Thyroid gland (tissue), 4 donors: ENCODE results near the gene GRIA4. TPM values are rescaled to one million over a fixed set of nuclear protein-coding genes. Genes with fewer than 3 reads are reported as not detected.

Experiments
- DNase-seq, 2 donors: peaks; one replicate each; pipeline ENCODE4 v3.0.0-alpha.2; 2019
- H3K27ac ChIP-seq, 3 donors: fragments of 200-600 bp; sonication (generic); 1 replicate in 2 of 3; 2 replicates in 1 of 3; pipeline ENCODE4 v1.5.1; 2016 to 2019; ENCODE audit warnings: mild to moderate bottlenecking in 1 of 3, moderate library complexity in 1 of 3
- H3K27me3 ChIP-seq: fragments of 200-600 bp; sonication (generic); one replicate; pipeline ENCODE4 v1.5.1; 2019
- H3K36me3 ChIP-seq, 2 donors: fragments of 200-600 bp; sonication (generic); one replicate each; pipeline ENCODE4 v1.5.1; 2016 to 2019
- H3K4me1 ChIP-seq, 2 donors: fragments of 200-600 bp; sonication (generic); one replicate each; pipeline ENCODE4 v1.5.1; 2017 to 2019
- H3K4me3 ChIP-seq, 3 donors: fragments of 200-600 bp; sonication (generic); replicated peaks in 1 of 3; 1 replicate in 2 of 3; 2 replicates in 1 of 3; pipeline ENCODE4 v1.5.1; 2016; ENCODE audit warnings: mild to moderate bottlenecking in 1 of 3
- H3K9me3 ChIP-seq: fragments of 200-600 bp; sonication (generic); one replicate; pipeline ENCODE4 v1.5.1; 2017
- CTCF ChIP-seq, 6 experiments: fragments of 200-600 bp in 3 of 6; fragments of 450-650 bp in 3 of 6; sonication (generic) in 3 of 6; IDR thresholded peaks; one replicate each; pipeline ENCODE4 v1.5.1; 2016 to 2019; ENCODE audit warnings: antibody characterized with exemption in 6 of 6, mild to moderate bottlenecking in 2 of 6, inconsistent platforms in 1 of 6, moderate library complexity in 1 of 6
- POLR2A ChIP-seq, 2 donors: fragments of 450-650 bp; IDR thresholded peaks; one replicate each; pipeline ENCODE4 v1.6.1; 2017; ENCODE audit warnings: antibody characterized with exemption in 2 of 2, mild to moderate bottlenecking in 2 of 2, moderate library complexity in 1 of 2
- WGBS, 2 donors: methylation state at CpG; one replicate each; pipeline ENCODE4 v1.1.5; 2017; 5-methylcytosine and 5-hydroxymethylcytosine counted together
- intact Hi-C: fragments of 100-400 bp; cut with DNase I; formaldehyde crosslinking; loops from one replicate; pipeline ENCODE4 v1.15.1; 2023
- total RNA-seq, 4 donors: library from RNA; depleted of rRNA; stranded (reverse); fragments of >200 nt; gene quantifications; one replicate each; pipeline ENCODE4 v1.2.3, GENCODE V29; 2016

Gene GRIA4
- total RNA-seq, 4 donors from 2014 or later, result 0.11 TPM; not detected in 3

- no peaks in the 10 kb centered on the region for H3K36me3 ChIP-seq
- H3K4me1 ChIP-seq, result no peaks in the 10 kb centered on the region
- no peaks in the 10 kb centered on the region for H3K27me3 ChIP-seq
- H3K27ac ChIP-seq, result no peak overlapping the region
- TF ChIP-seq POLR2A (IDR thresholded peaks at IDR 0.05), result no peak
- no peak for TF ChIP-seq CTCF (IDR thresholded peaks at IDR 0.05)
- H3K9me3 ChIP-seq, result no peaks in the 10 kb centered on the region
- H3K4me3 ChIP-seq, result no peak overlapping the region
- no peak for DNase-seq
- intact Hi-C loops, result no loop called here
Observed at GRCh38 chr11:105670811-105671210, 60.9 kb downstream of the GRIA4 start.

GRCh38 chr11:105673089-105673488, 63.2 kb downstream of the GRIA4 start:
- Histone ChIP-seq H3K4me3 (no peak overlapping the region), H3K27me3 (no peaks in the 10 kb centered on the region), H3K27ac (no peak overlapping the region), H3K9me3 (no peaks in the 10 kb centered on the region), H3K4me1 (no peaks in the 10 kb centered on the region), H3K36me3 (no peaks in the 10 kb centered on the region)
- WGBS, 2 donors, result 14 to 19% methylated on average over 3 of the region's 3 CpGs
- TF ChIP-seq CTCF (IDR thresholded peaks at IDR 0.05) (no peak), POLR2A (IDR thresholded peaks at IDR 0.05) (no peak)
- DNase-seq, result peak in 1 of 2 donors; percentile 53
- intact Hi-C loops, result no loop called here

- intact Hi-C loops, result no loop called here
Observed at GRCh38 chr11:105689631-105690030, 79.8 kb downstream of the GRIA4 start.

GRCh38 chr11:105690467-105690866, 80.6 kb downstream of the GRIA4 start:
- Histone ChIP-seq H3K4me3 (no peak overlapping the region), H3K27ac (no peak overlapping the region), H3K4me1 (no peaks in the 10 kb centered on the region), H3K9me3 (no peaks in the 10 kb centered on the region), H3K27me3 (no peaks in the 10 kb centered on the region), H3K36me3 (no peaks in the 10 kb centered on the region)
- TF ChIP-seq POLR2A (IDR thresholded peaks at IDR 0.05), result no peak
- no peak for TF ChIP-seq CTCF (IDR thresholded peaks at IDR 0.05)
- no peak for DNase-seq
- intact Hi-C loops, result no loop called here
- 86 to 93% methylated on average over 1 of the region's 1 CpG for WGBS, 2 donors

More at GRCh38 chr11:105689631-105690030, 79.8 kb downstream of the GRIA4 start:
- no peaks in the 10 kb centered on the region for H3K4me1 ChIP-seq
- no peak overlapping the region for H3K27ac ChIP-seq
- WGBS, 2 donors, result 47% methylated on average over 2 of the region's 2 CpGs
- H3K4me3 ChIP-seq, result no peak overlapping the region
- no peaks in the 10 kb centered on the region for H3K36me3 ChIP-seq
- no peak for TF ChIP-seq CTCF (IDR thresholded peaks at IDR 0.05)
- no peak for TF ChIP-seq POLR2A (IDR thresholded peaks at IDR 0.05)
- no peaks in the 10 kb centered on the region for H3K9me3 ChIP-seq
- DNase-seq, result peak in 1 of 2 donors; percentile 3
- no peaks in the 10 kb centered on the region for H3K27me3 ChIP-seq

GRCh38 chr11:105693075-105693759, 83.3 kb downstream of the GRIA4 start:
- Histone ChIP-seq H3K36me3 (no peaks in the 10 kb centered on the region), H3K27ac (no peak overlapping the region), H3K27me3 (no peaks in the 10 kb centered on the region), H3K9me3 (no peaks in the 10 kb centered on the region), H3K4me3 (no peak overlapping the region), H3K4me1 (no peaks in the 10 kb centered on the region)
- WGBS, 2 donors, result 67 to 70% methylated on average over 2 of the region's 2 CpGs
- no peak for TF ChIP-seq CTCF (IDR thresholded peaks at IDR 0.05)
- TF ChIP-seq POLR2A (IDR thresholded peaks at IDR 0.05), result no peak
- intact Hi-C loops, result no loop called here
- no peak for DNase-seq
